ENCODE data around the gene EMB. TPM values are rescaled to one million over a fixed set of nuclear protein-coding genes. Genes with fewer than 3 reads are reported as not detected.

EMB gene
- total RNA-seq, 3 donors from 2014 or later = 9.2 to 32.6 (median 24.1) TPM

Other genes with a start within 250 kb of the EMB start
- 10 to 100 TPM; 24.3 to 41.7 (median 26.2) TPM for gene PARP8, start 225.3 kb upstream of the EMB start, total RNA-seq